ENCODE results near the gene MTERF4. TPM values are rescaled to one million over a fixed set of nuclear protein-coding genes. Genes with fewer than 3 reads are reported as not detected.

MTERF4 gene
- total RNA-seq, 4 donors from 2014 or later = 26.9 to 39.1 (median 34.5) TPM

GRCh38 chr2:241080405-241081189 lies 21.5 kb downstream of the MTERF4 start:
- ATAC-seq (ENCODE audit: low FRiP score) (no peak), DNase-seq (ENCODE audit: low spot score) (no peak)
- TF ChIP-seq CTCF (IDR thresholded peaks at IDR 0.05) = no peak

- DNase-seq (ENCODE audit: low spot score) (no peak), ATAC-seq (ENCODE audit: low FRiP score) (no peak)
- TF ChIP-seq CTCF (IDR thresholded peaks at IDR 0.05) = no peak
These were observed 27.1 kb downstream of the MTERF4 start for GRCh38 chr2:241074901-241075540.

- ATAC-seq (ENCODE audit: low FRiP score) (no peak), DNase-seq (ENCODE audit: low spot score) (no peak)
- TF ChIP-seq CTCF (IDR thresholded peaks at IDR 0.05) = no peak
These were observed 27.8 kb downstream of the MTERF4 start for GRCh38 chr2:241074065-241074818.

- TF ChIP-seq CTCF (IDR thresholded peaks at IDR 0.05) = no peak
- ATAC-seq (ENCODE audit: low FRiP score) (no peak), DNase-seq (ENCODE audit: low spot score) (no peak)
These were observed 28.7 kb downstream of the MTERF4 start for GRCh38 chr2:241073166-241074064.

- TF ChIP-seq CTCF (IDR thresholded peaks at IDR 0.05) = no peak
- DNase-seq (ENCODE audit: low spot score) (no peak), ATAC-seq (ENCODE audit: low FRiP score) (no peak)
These were observed 29.4 kb downstream of the MTERF4 start for GRCh38 chr2:241072553-241073165.

GRCh38 chr2:241072151-241072550 lies 29.9 kb downstream of the MTERF4 start:
- TF ChIP-seq CTCF (IDR thresholded peaks at IDR 0.05) = no peak
- DNase-seq (ENCODE audit: low spot score) = no peak
- no peak for ATAC-seq (ENCODE audit: low FRiP score)

All from omental fat pad (tissue), 4 donors.